IMR-90 (cell line): Measurements from ENCODE around the gene ASMTL. TPM values are rescaled to one million over a fixed set of nuclear protein-coding genes. Genes with fewer than 3 reads are reported as not detected.

Experiments used
- ATAC-seq: fragments of 200-7000 bp; cut with Tn5 transposase; 2 replicates; pipeline ENCODE4 v1.9.1; 2020; ENCODE audit warnings: low read depth, mild to moderate bottlenecking, moderate library complexity
- BruUV-seq: library from RNA; stranded (reverse); fragments of 400-500 nt; replicated peaks from 2 replicates; lab custom pipeline; 2021; lab: Mats Ljungman, UMichigan
- CTCF ChIA-PET: fragments of 300-600 bp; formaldehyde crosslinking; extraction: SDS; loops from one replicate; lab custom pipeline; 2021; ENCODE audit warnings: antibody characterized with exemption; lab: Yijun Ruan, JAX
- POLR2A ChIA-PET: fragments of 300-600 bp; sonication (Branson Sonifier 250); formaldehyde crosslinking; loops from one replicate; lab custom pipeline; 2022; ENCODE audit warnings: antibody characterized with exemption; ENCODE audit not compliant: unreplicated experiment; lab: Charles Lee
- DNase-seq: peaks from one replicate; pipeline ENCODE4 v3.0.0; 2013
- H2AFZ ChIP-seq: replicated peaks from 2 replicates; pipeline ENCODE3; 2013; ENCODE audit warnings: low read length, mild to moderate bottlenecking; ENCODE audit not compliant: poor library complexity
- H2AK5ac ChIP-seq: 2 replicates; pipeline ENCODE4 v1.6.1; 2013; ENCODE audit warnings: low read depth, low read length, inconsistent platforms
- H2AK9ac ChIP-seq: replicated peaks from 2 replicates; pipeline ENCODE3; 2013; ENCODE audit warnings: mild to moderate bottlenecking, low read depth, low read length, moderate library complexity; ENCODE audit not compliant: poor library complexity
- H2BK120ac ChIP-seq: 2 replicates; pipeline ENCODE4 v1.6.1; 2013; ENCODE audit warnings: low read depth, low read length, inconsistent platforms
- H2BK15ac ChIP-seq: 3 replicates; pipeline ENCODE4 v1.6.1; 2013; ENCODE audit warnings: low read depth, low read length, inconsistent platforms
- H2BK20ac ChIP-seq: 2 replicates; pipeline ENCODE4 v1.6.1; 2013; ENCODE audit warnings: low read depth, mild to moderate bottlenecking, inconsistent platforms, low read length, moderate library complexity
- H2BK5ac ChIP-seq: 2 replicates; pipeline ENCODE4 v1.6.1; 2013; ENCODE audit warnings: mild to moderate bottlenecking, low read depth, low read length, inconsistent platforms; ENCODE audit not compliant: poor library complexity, severe bottlenecking
- H3K14ac ChIP-seq: replicated peaks from 2 replicates; pipeline ENCODE4 v1.6.1; 2013; ENCODE audit warnings: low read depth, low read length, inconsistent platforms
- H3K18ac ChIP-seq: 2 replicates; pipeline ENCODE4 v1.6.1; 2013; ENCODE audit warnings: low read depth, low read length, control low read depth
- H3K23ac ChIP-seq: 2 replicates; pipeline ENCODE4 v1.6.1; 2013; ENCODE audit warnings: low read depth, low read length, inconsistent platforms
- H3K27ac ChIP-seq: 2 replicates; pipeline ENCODE4 v1.5.1; 2013; ENCODE audit warnings: mild to moderate bottlenecking, control low read depth, low read length; ENCODE audit not compliant: insufficient read depth
- H3K27me3 ChIP-seq: 2 replicates; pipeline ENCODE4 v1.6.1; 2013; ENCODE audit warnings: low read length; ENCODE audit not compliant: control insufficient read depth, insufficient read depth
- H3K36me3 ChIP-seq: 2 replicates; pipeline ENCODE4 v1.6.1; 2013; ENCODE audit warnings: low read length, mixed read lengths; ENCODE audit not compliant: control insufficient read depth, insufficient read depth
- H3K4ac ChIP-seq: 2 replicates; pipeline ENCODE4 v1.6.1; 2013; ENCODE audit warnings: low read depth, low read length, inconsistent platforms
- H3K4me1 ChIP-seq: 2 replicates; pipeline ENCODE4 v1.6.1; 2013; ENCODE audit warnings: low read length, mixed read lengths; ENCODE audit not compliant: control insufficient read depth, insufficient read depth
- H3K4me2 ChIP-seq: 2 replicates; pipeline ENCODE4 v1.6.1; 2013; ENCODE audit warnings: low read depth, mild to moderate bottlenecking, control low read depth, low read length, moderate library complexity
- H3K4me3 ChIP-seq: 2 replicates; pipeline ENCODE4 v1.5.1; 2013; ENCODE audit warnings: low read depth, mild to moderate bottlenecking, control low read depth, low read length, moderate library complexity; ENCODE audit not compliant: insufficient read depth
- H3K56ac ChIP-seq: 2 replicates; pipeline ENCODE4 v1.6.1; 2013; ENCODE audit warnings: low read length, inconsistent platforms; ENCODE audit not compliant: insufficient read depth; ENCODE audit errors: extremely low read depth
- H3K79me1 ChIP-seq, 2 experiments: 2 replicates each; pipeline ENCODE4 v1.6.1; 2013; ENCODE audit warnings: low read length in 2 of 2, inconsistent platforms in 1 of 2, low read depth in 1 of 2
- H3K9ac ChIP-seq: 2 replicates; pipeline ENCODE4 v1.6.1; 2013; ENCODE audit warnings: low read depth, low read length, control low read depth
- H3K9me1 ChIP-seq: 2 replicates; pipeline ENCODE4 v1.6.1; 2013; ENCODE audit warnings: low read length, inconsistent platforms; ENCODE audit not compliant: insufficient read depth
- H3K9me3 ChIP-seq: 2 replicates; pipeline ENCODE4 v1.6.1; 2013; ENCODE audit warnings: low read length; ENCODE audit not compliant: control insufficient read depth, insufficient read depth
- H4K20me1 ChIP-seq: 2 replicates; pipeline ENCODE4 v1.6.1; 2013; ENCODE audit warnings: low read length, inconsistent platforms; ENCODE audit not compliant: insufficient read depth
- H4K5ac ChIP-seq: 2 replicates; pipeline ENCODE4 v1.6.1; 2013; ENCODE audit warnings: mild to moderate bottlenecking, low read depth, low read length, control low read depth
- H4K8ac ChIP-seq, 2 experiments: 2 replicates each; pipeline ENCODE4 v1.6.1; 2013; ENCODE audit warnings: low read depth in 2 of 2, low read length in 2 of 2, control low read depth in 1 of 2, inconsistent platforms in 1 of 2
- H4K91ac ChIP-seq: 2 replicates; pipeline ENCODE4 v1.6.1; 2013; ENCODE audit warnings: low read depth, low read length, inconsistent platforms; ENCODE audit not compliant: insufficient read depth
- BHLHE40 ChIP-seq: fragments of 150-350 bp; IDR thresholded peaks from 2 replicates; pipeline ENCODE4 v1.6.1; 2016; ENCODE audit warnings: mild to moderate bottlenecking, low read depth, low read length
- CHD1 ChIP-seq: IDR thresholded peaks from 2 replicates; pipeline ENCODE4 v1.6.1; 2012; ENCODE audit warnings: low read depth, low read length, improper control_type of control experiment
- ELK1 ChIP-seq: fragments of 150-350 bp; IDR thresholded peaks from 2 replicates; pipeline ENCODE4 v1.6.1; 2016; ENCODE audit warnings: low read depth, mild to moderate bottlenecking, low read length, moderate library complexity, borderline replicate concordance
- NFE2L2 ChIP-seq: fragments of 150-350 bp; IDR thresholded peaks from 2 replicates; pipeline ENCODE4 v1.6.1; 2016; ENCODE audit warnings: low read depth, mild to moderate bottlenecking, low read length
- RCOR1 ChIP-seq: IDR thresholded peaks from 2 replicates; pipeline ENCODE4 v1.6.1; 2012; ENCODE audit warnings: mild to moderate bottlenecking, low read length, improper control_type of control experiment; ENCODE audit not compliant: insufficient replicate concordance
- RFX5 ChIP-seq: IDR thresholded peaks from 2 replicates; pipeline ENCODE4 v1.8.0; 2012; ENCODE audit warnings: low read depth, mild to moderate bottlenecking, low read length, moderate library complexity
- USF2 ChIP-seq: fragments of 150-350 bp; IDR thresholded peaks from 2 replicates; pipeline ENCODE4 v1.6.1; 2017; ENCODE audit warnings: mild to moderate bottlenecking, antibody characterized with exemption, low read length, low read depth
- WGBS, 2 experiments: methylation state at CpG; one replicate each; pipeline versions ENCODE4 v1.1.5 to v1.1.7; 2013; ENCODE audit warnings: missing lambda C conversion rate in 2 of 2; ENCODE audit not compliant: insufficient read length in 1 of 2; ENCODE audit errors: extremely low coverage in 2 of 2; 5-methylcytosine and 5-hydroxymethylcytosine counted together
- dilution Hi-C: fragments of 300-500 bp; cut with HindIII; formaldehyde crosslinking; loops from one replicate; pipeline ENCODE4 v1.14.3; 2018; ENCODE audit warnings: low sequenced_read_pairs; ENCODE audit not compliant: unreplicated experiment
- in situ Hi-C: fragments of 300-500 bp; cut with MboI; formaldehyde crosslinking; loops from 3 replicates; pipeline ENCODE4 v1.14.3; 2019; ENCODE audit warnings: low sequenced_read_pairs, inconsistent platforms, mixed read lengths
- intact Hi-C: fragments of 100-400 bp; cut with micrococcal nuclease; formaldehyde crosslinking; loops from 2 replicates; pipeline ENCODE4 v1.10.0; 2022
- polyA plus RNA-seq, 3 experiments: library from polyadenylated mRNA; depleted of rRNA; stranded (reverse); fragments of >200 nt; gene quantifications; 2 replicates each; pipeline ENCODE4 v1.2.3, GENCODE V29; 2012; ENCODE audit warnings: low replicate concordance in 1 of 3
- total RNA-seq: library from RNA; depleted of rRNA; stranded (reverse); fragments of >200 nt; gene quantifications from 2 replicates; pipeline ENCODE4 v1.2.3, GENCODE V29; 2012

The ASMTL gene
- total and polyA plus RNA-seq, 2 of the 4 experiments (the other 2 are of a cell fraction): 13.4 to 33.4 TPM

- Histone ChIP-seq H3K4me3 (no peak overlapping the region), H2AFZ (no peak overlapping the region), H3K9me1 (no peaks in the 10 kb centered on the region), H4K5ac (no peak overlapping the region), H3K79me1 (no peaks in the 10 kb centered on the region), H3K9ac (no peak overlapping the region), H3K27ac (no peak overlapping the region), H3K23ac (no peak overlapping the region), H3K18ac (no peak overlapping the region), H4K8ac (no peak overlapping the region), H3K4me2 (no peak overlapping the region), H3K4me1 (no peaks in the 10 kb centered on the region), H4K91ac (no peak overlapping the region), H2BK20ac (no peak overlapping the region), H3K56ac (no peak overlapping the region), H3K9me3 (peaks cover 23% of the 10 kb centered on the region; the same call in 1 of the 2 replicates), H3K4ac (no peak overlapping the region), H3K14ac (no peak overlapping the region), H3K27me3 (no peaks in the 10 kb centered on the region), H2AK9ac (no peak overlapping the region), H2BK15ac (no peak overlapping the region), H3K36me3 (no peaks in the 10 kb centered on the region), H4K20me1 (no peaks in the 10 kb centered on the region), H2BK5ac (no peak overlapping the region), H2AK5ac (no peak overlapping the region), H2BK120ac (no peak overlapping the region)
- POLR2A ChIA-PET: no interaction called here
- CTCF ChIA-PET: no interaction called here
- no peak for DNase-seq
- in situ Hi-C loops (no loop called here), dilution Hi-C loops (no loop called here), intact Hi-C loops (no loop called here)
- ATAC-seq: no peak
- 60% methylated on average over 6 of the region's 15 CpGs; no CpG with 5 or more reads in 1 of the 2 experiments for WGBS, 2 experiments
- TF ChIP-seq CHD1: no peak
- TF ChIP-seq NFE2L2: no peak
- TF ChIP-seq RFX5: no peak
- no peak for TF ChIP-seq BHLHE40
- TF ChIP-seq USF2: no peak
- TF ChIP-seq ELK1: no peak
- no peak for TF ChIP-seq RCOR1
- BruUV-seq: no TSS peak
Observed at GRCh38 chrX:1483843-1484637, 31.3 kb upstream of the ASMTL start.
